C4-2B (cell line): ENCODE measurements around the gene CSNK1D.

Source experiments
- H3K27ac ChIP-seq: fragments of 450-650 bp; 2 replicates; pipeline ENCODE4 v1.5.1; 2017
- ZFX ChIP-seq: fragments of 450-650 bp; IDR thresholded peaks from 2 replicates; pipeline ENCODE4 v1.6.1; 2017
- TF ChIP-seq, protein P1 (sequence below): fragments of 450-650 bp; conservative IDR thresholded peaks from 2 replicates; pipeline ENCODE4 v1.5.1; 2017; ENCODE audit warnings: mild to moderate bottlenecking

The CSNK1D gene

DNA sequence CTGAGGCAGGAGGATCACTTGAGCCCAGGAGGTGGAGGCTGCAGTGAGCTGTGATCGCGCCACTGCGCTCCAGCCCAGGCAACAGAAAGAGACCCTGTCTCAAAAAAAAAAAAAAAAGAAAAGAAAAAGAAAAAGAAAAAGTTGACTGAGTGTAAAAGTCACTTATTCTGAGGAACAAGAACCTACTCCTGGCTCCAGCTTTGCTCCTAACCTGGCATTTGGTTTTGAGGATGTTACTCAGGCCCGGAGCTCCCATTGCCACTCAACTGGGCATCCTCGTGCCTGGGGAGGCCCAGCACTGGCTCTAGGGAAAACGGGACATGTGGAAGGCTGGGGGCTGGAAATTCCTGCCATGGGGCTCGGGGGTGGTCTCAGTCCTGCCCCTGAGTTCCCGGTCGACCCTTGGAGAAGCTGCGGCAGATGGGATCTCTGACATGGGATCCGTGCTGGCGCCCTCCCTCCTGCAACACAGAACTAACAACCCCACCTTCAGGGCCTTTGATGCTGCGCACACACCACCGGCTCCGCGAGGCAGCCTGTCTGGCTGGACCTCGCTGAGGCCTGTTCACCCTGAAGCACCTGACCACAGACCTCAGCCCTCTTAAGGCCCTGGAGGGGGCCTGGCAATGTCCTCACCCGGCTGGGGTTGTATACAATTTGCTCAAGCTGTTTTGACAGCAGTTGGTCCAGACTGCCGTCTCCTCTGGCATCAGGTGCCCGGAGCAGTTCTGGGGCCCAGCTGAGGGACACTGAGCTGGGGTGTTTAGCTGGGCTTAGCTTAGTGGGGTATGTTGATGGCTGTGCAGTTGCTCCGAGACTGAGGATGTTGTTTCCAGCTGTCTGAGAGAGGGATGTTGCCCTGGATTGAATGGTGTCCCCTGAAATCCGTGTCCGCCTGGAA lies 31.6 kb upstream of the CSNK1D start:
- H3K27ac ChIP-seq, result no peak overlapping the region

GRCh38 chr17:82303944-82304808 lies 30.7 kb upstream of the CSNK1D start:
- TF ChIP-seq ZFX, result no peak
- TF ChIP-seq, protein P1, sequence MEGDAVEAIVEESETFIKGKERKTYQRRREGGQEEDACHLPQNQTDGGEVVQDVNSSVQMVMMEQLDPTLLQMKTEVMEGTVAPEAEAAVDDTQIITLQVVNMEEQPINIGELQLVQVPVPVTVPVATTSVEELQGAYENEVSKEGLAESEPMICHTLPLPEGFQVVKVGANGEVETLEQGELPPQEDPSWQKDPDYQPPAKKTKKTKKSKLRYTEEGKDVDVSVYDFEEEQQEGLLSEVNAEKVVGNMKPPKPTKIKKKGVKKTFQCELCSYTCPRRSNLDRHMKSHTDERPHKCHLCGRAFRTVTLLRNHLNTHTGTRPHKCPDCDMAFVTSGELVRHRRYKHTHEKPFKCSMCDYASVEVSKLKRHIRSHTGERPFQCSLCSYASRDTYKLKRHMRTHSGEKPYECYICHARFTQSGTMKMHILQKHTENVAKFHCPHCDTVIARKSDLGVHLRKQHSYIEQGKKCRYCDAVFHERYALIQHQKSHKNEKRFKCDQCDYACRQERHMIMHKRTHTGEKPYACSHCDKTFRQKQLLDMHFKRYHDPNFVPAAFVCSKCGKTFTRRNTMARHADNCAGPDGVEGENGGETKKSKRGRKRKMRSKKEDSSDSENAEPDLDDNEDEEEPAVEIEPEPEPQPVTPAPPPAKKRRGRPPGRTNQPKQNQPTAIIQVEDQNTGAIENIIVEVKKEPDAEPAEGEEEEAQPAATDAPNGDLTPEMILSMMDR, result no peak
- H3K27ac ChIP-seq, result no peak overlapping the region

More for the DNA sequence above, 31.6 kb upstream of the CSNK1D start:
- no peak for TF ChIP-seq ZFX
- TF ChIP-seq, protein P1, result no peak

- no peak overlapping the region for H3K27ac ChIP-seq
- no peak for TF ChIP-seq ZFX
- TF ChIP-seq, protein P1, result no peak
Measured at GRCh38 chr17:82302991-82303943, 29.8 kb upstream of the CSNK1D start.

DNA sequence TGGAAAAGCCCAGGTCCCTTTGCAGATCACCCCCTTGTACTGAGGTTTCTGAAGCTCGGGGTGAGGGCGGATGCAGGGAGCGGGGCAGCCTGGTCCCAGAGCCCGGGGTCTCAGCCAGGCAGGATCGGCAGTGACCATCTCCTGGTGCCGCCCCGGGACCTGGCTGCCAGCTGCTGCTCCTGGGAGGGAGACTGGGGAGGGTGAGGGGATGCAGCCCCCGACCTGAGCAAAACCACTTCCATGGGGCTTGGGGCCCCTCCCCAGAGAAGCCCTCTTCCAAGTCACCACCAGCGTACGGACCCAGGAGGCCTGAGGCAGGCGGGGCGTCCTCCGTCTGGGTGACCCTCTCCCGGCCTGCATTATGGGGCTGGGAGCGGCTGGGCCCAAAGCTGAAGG lies 29.1 kb upstream of the CSNK1D start:
- TF ChIP-seq ZFX, result no peak
- TF ChIP-seq, protein P1, result no peak
- no peak overlapping the region for H3K27ac ChIP-seq

DNA sequence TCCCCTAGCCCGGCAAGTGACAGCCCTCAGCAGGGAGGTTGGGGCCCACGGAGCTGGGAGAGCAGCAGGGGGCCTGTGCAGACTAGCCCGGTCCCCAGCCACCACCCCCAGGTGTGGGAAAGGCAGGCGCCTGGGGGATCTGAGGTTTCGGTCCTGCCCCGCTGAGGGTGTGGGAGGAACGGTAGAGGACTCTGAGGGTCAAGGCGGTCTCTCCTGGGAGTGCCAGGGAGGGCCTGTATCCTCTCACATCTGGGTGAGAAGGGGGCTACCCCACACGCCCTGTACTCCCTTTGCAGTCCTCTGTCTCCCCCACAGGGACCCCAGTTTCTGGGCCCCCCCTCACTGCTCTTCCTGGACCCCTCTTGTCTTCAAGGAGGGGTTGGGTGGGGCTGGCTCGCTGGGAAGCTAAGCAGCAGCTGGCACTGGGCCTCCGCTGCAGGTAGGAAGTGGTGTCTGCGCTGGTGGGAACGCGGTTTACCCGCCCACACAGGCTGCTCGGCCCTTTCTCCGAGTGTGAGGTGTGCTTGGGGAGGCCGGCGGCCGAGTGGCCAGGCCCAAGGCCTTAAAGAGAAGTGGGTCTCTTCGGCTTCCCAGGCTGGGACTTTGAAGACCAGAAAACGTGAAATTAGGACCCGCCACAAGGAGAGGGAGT lies 28.5 kb upstream of the CSNK1D start:
- no peak overlapping the region for H3K27ac ChIP-seq
- TF ChIP-seq ZFX, result no peak
- TF ChIP-seq, protein P1, result no peak

- TF ChIP-seq, protein P1, result no peak
- TF ChIP-seq ZFX, result no peak
- no peak overlapping the region for H3K27ac ChIP-seq
Measured at GRCh38 chr17:82301300-82301915, 27.9 kb upstream of the CSNK1D start.
